Cardiac muscle cell (in vitro differentiated cells and primary cell): ENCODE data around the gene DDX24. TPM values are rescaled to one million over a fixed set of nuclear protein-coding genes. Genes with fewer than 3 reads are reported as not detected.
A peak's percentile ranks its signal among the peaks of the same experiment; 100 is the strongest.

ENCODE experiments used
- DNase-seq, 2 donors: peaks; one replicate each; pipeline versions ENCODE4 v3.0.0 to v3.0.0-alpha.2; 2010 to 2017; ENCODE audit warnings: low read depth in 1 of 2, low spot score in 1 of 2
- H3K27ac ChIP-seq: fragments of 200-600 bp; sonication (generic); 2 replicates; pipeline ENCODE4 v1.5.1; 2016
- H3K27me3 ChIP-seq: fragments of 200-600 bp; sonication (generic); 2 replicates; pipeline ENCODE4 v1.6.0; 2016; ENCODE audit warnings: control low read depth
- H3K36me3 ChIP-seq: fragments of 200-600 bp; sonication (generic); 2 replicates; pipeline ENCODE4 v1.5.1; 2016; ENCODE audit warnings: control low read depth
- H3K4me1 ChIP-seq: fragments of 200-600 bp; sonication (generic); 2 replicates; pipeline ENCODE4 v1.8.1; 2017; ENCODE audit warnings: low read depth, mild to moderate bottlenecking, mixed run types
- H3K4me3 ChIP-seq: fragments of 200-600 bp; sonication (generic); 2 replicates; pipeline ENCODE4 v1.5.1; 2016; ENCODE audit warnings: mild to moderate bottlenecking
- H3K9me3 ChIP-seq: fragments of 200-600 bp; sonication (generic); 2 replicates; pipeline ENCODE4 v1.5.1; 2017; ENCODE audit warnings: low read depth, mild to moderate bottlenecking, control low read depth
- polyA plus RNA-seq: library from polyadenylated mRNA; unstranded; fragments of >200 nt; fragmentation: Nextera tagmentation; extraction: Ambion mirVana; gene quantifications from 2 replicates; pipeline ENCODE4 v1.2.1, GENCODE V29; 2016
- total RNA-seq: library from RNA; depleted of rRNA; stranded (reverse); fragments of >200 nt; gene quantifications from 2 replicates; pipeline ENCODE4 v1.2.3, GENCODE V29; 2016
- TF ChIP-seq, protein P1 (sequence below): IDR thresholded peaks from 2 replicates; pipeline ENCODE4 v1.5.1; 2012; ENCODE audit warnings: low read depth, mild to moderate bottlenecking, low read length

The DDX24 gene
- total and polyA plus RNA-seq, 2 experiments from 2014 or later, result 188 to 227 TPM

DNA sequence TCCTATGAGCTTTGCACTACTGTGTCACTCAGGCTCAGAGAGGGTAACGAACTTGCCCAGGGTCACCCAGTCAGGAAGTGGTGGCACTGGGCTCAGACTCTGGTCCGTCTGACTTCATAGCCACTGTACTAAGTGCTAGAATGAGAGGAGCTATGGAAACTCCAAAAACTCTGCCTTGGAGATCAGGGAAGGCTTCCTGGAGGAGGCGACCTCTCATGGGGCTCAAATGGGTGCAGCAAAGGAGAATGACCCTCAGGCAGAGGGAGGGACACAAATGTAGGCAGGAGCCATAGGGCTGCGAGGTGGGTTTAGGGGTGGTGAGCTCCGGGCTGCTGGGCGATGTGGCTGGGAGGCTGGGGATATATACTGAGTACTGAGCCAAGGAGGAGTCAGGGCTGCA lies 80.7 kb downstream of the DDX24 start:
- no peaks in the 10 kb centered on the region for H3K27me3 ChIP-seq
- TF ChIP-seq, protein P1, sequence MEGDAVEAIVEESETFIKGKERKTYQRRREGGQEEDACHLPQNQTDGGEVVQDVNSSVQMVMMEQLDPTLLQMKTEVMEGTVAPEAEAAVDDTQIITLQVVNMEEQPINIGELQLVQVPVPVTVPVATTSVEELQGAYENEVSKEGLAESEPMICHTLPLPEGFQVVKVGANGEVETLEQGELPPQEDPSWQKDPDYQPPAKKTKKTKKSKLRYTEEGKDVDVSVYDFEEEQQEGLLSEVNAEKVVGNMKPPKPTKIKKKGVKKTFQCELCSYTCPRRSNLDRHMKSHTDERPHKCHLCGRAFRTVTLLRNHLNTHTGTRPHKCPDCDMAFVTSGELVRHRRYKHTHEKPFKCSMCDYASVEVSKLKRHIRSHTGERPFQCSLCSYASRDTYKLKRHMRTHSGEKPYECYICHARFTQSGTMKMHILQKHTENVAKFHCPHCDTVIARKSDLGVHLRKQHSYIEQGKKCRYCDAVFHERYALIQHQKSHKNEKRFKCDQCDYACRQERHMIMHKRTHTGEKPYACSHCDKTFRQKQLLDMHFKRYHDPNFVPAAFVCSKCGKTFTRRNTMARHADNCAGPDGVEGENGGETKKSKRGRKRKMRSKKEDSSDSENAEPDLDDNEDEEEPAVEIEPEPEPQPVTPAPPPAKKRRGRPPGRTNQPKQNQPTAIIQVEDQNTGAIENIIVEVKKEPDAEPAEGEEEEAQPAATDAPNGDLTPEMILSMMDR, result no peak
- peaks cover 29% of the 10 kb centered on the region for H3K4me1 ChIP-seq
- H3K9me3 ChIP-seq, result no peaks in the 10 kb centered on the region
- no peak overlapping the region for H3K27ac ChIP-seq
- DNase-seq, result no peak
- no peak overlapping the region for H3K4me3 ChIP-seq
- no peaks in the 10 kb centered on the region for H3K36me3 ChIP-seq

- H3K4me3 ChIP-seq, result no peak overlapping the region
- DNase-seq, result no peak
- TF ChIP-seq, protein P1, result no peak
- no peaks in the 10 kb centered on the region for H3K36me3 ChIP-seq
- no peaks in the 10 kb centered on the region for H3K9me3 ChIP-seq
- no peak overlapping the region for H3K27ac ChIP-seq
- no peaks in the 10 kb centered on the region for H3K27me3 ChIP-seq
- peaks cover 29% of the 10 kb centered on the region for H3K4me1 ChIP-seq
Measured at GRCh38 chr14:93999573-93999972, 81.4 kb downstream of the DDX24 start.

GRCh38 chr14:93998871-93999403 lies 82.1 kb downstream of the DDX24 start:
- no peak for DNase-seq
- no peaks in the 10 kb centered on the region for H3K36me3 ChIP-seq
- H3K9me3 ChIP-seq, result no peaks in the 10 kb centered on the region
- H3K27me3 ChIP-seq, result no peaks in the 10 kb centered on the region
- peak overlapping the region; percentile 10 for H3K27ac ChIP-seq
- H3K4me1 ChIP-seq, result peaks cover 29% of the 10 kb centered on the region
- no peak overlapping the region for H3K4me3 ChIP-seq
- TF ChIP-seq, protein P1, result no peak

Other genes with a start within 250 kb of the DDX24 start
- gene FAM181A, start 153.9 kb downstream of the DDX24 start, total RNA-seq, result not detected in 2 replicates
- 0.16 TPM in 1 of 2 replicates, not detected in the other for gene FAM181A, start 153.9 kb downstream of the DDX24 start, polyA plus RNA-seq
- gene ASB2, start 104.6 kb downstream of the DDX24 start, total RNA-seq, result 208 and 240 TPM in 2 replicates
- 165 and 191 TPM in 2 replicates for gene ASB2, start 104.6 kb downstream of the DDX24 start, polyA plus RNA-seq
- not detected in 2 replicates for gene CCDC197, start 83.9 kb downstream of the DDX24 start, total RNA-seq
- gene CCDC197, start 83.9 kb downstream of the DDX24 start, polyA plus RNA-seq, result 0.21 TPM in 1 of 2 replicates, not detected in the other
- 2.4 and 4.1 TPM in 2 replicates for gene OTUB2, start 54.9 kb downstream of the DDX24 start, total RNA-seq
- 4.3 and 4.4 TPM in 2 replicates for gene OTUB2, start 54.9 kb downstream of the DDX24 start, polyA plus RNA-seq
- gene IFI27L1, start 108 bp upstream of the DDX24 start, total RNA-seq, result 70.1 and 75.5 TPM in 2 replicates
- gene IFI27L1, start 108 bp upstream of the DDX24 start, polyA plus RNA-seq, result 95.4 and 111 TPM in 2 replicates
- 1.9 and 2.6 TPM in 2 replicates for gene IFI27, start 29.5 kb upstream of the DDX24 start, total RNA-seq
- gene IFI27, start 29.5 kb upstream of the DDX24 start, polyA plus RNA-seq, result 6.6 and 9.1 TPM in 2 replicates
- gene IFI27L2, start 48.4 kb upstream of the DDX24 start, total RNA-seq, result 257 and 537 TPM in 2 replicates
- gene IFI27L2, start 48.4 kb upstream of the DDX24 start, polyA plus RNA-seq, result 251 and 283 TPM in 2 replicates
- gene PPP4R4, start 93.1 kb upstream of the DDX24 start, total RNA-seq, result 0.78 and 9.8 TPM in 2 replicates
- 0.59 and 0.77 TPM in 2 replicates for gene PPP4R4, start 93.1 kb upstream of the DDX24 start, polyA plus RNA-seq
- not detected in 2 replicates for gene SERPINA10, start 212.1 kb upstream of the DDX24 start, total RNA-seq
- gene SERPINA10, start 212.1 kb upstream of the DDX24 start, polyA plus RNA-seq, result 0.13 TPM in 1 of 2 replicates, not detected in the other
- gene SERPINA6, start 242.1 kb upstream of the DDX24 start, total RNA-seq, result not detected in 2 replicates
- 0.11 TPM in 1 of 2 replicates, not detected in the other for gene SERPINA6, start 242.1 kb upstream of the DDX24 start, polyA plus RNA-seq